Jurkat, Clone E6-1 (cell line): ENCODE data around the gene ZNF17. TPM values are rescaled to one million over a fixed set of nuclear protein-coding genes. Genes with fewer than 3 reads are reported as not detected.
"Not testable (repeated sequence)": the region's sequence is repeated elsewhere in the genome, so short reads cannot be mapped to it uniquely, and the experiment has no call there.

ENCODE experiments used
- DNase-seq: peaks from one replicate; pipeline ENCODE4 v3.0.0-alpha.2; 2011; ENCODE audit warnings: low read depth, low spot score
- H3K4me3 ChIP-seq: 2 replicates; pipeline ENCODE4 v1.5.1; 2011; ENCODE audit warnings: mild to moderate bottlenecking, low read length, control low read depth, moderate library complexity
- polyA plus RNA-seq: library from polyadenylated mRNA; unstranded; fragments of >200 nt; gene quantifications from one replicate; pipeline ENCODE4 v1.2.1, GENCODE V29; 2012; ENCODE audit warnings: missing spikeins; ENCODE audit not compliant: insufficient read length, insufficient read depth

The ZNF17 gene
- 4.5 TPM for polyA plus RNA-seq

DNA sequence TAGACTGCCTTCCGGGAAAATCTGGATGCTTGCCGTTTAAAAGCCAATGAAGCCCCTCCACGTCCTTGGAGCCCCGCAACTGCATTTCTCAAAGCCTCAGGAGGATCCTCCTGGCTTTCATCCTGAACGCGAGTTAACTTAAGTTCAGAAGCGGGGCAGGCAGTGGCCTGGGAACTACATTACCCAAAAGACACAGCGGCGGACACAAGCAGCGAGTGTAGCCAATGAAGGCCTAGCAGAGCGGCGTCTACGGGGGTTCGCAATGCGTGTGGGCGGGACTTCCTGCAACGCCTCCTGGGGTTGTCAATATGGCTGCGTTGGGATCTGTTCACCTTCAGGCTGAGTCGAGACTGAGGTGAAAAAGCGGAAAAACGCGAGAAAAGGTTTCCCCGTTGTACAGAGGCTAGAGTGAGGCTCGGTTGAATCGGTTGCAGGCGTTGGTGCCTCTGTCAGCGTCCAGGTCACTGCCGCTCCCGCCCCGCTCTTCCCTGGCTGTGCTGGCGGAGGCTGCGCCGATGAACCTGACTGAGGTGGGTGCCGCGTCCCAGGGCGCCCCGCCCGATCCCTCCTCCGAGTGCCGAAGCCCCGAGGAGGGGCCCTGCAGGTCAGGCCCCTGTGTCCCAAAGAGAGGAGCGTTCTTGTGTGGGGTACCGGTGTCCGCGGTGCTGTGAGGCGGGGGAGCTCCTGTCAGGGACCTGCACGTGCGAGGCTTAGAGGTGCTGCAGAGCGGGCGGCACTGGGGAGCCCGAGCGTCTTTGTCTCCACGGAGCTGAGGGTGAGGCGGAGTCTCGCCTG lies at the start of gene ZNF17:
Gene ZNF17, plus strand, starts transcription at position 285 of the 795 bp plus-strand sequence. CDS start 2,455 bp downstream, outside the sequence.
- peak; percentile 91 for DNase-seq
- peak within 1 kb of the TSS; percentile 92 for H3K4me3 ChIP-seq

DNA sequence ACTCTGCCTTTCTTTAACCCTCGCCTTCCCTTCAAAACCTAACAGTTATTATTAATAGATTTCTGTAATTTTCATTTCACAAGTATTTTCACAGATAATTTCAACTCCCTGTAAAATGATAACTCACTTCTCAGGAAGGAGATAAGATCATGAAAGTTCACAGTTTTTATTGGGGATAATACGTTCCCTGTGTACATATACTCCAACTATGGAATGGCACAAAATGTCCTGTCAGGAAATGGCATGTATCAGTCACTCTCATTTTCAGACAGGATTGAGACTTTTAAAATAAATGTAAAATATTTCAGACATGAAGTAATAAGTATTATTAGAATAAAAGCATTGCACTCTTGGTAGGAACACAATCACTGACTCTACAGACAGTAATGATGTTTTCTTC lies 48.5 kb upstream of the ZNF17 start:
- DNase-seq, result no peak
- H3K4me3 ChIP-seq, result peak overlapping the region; percentile 91

DNA sequence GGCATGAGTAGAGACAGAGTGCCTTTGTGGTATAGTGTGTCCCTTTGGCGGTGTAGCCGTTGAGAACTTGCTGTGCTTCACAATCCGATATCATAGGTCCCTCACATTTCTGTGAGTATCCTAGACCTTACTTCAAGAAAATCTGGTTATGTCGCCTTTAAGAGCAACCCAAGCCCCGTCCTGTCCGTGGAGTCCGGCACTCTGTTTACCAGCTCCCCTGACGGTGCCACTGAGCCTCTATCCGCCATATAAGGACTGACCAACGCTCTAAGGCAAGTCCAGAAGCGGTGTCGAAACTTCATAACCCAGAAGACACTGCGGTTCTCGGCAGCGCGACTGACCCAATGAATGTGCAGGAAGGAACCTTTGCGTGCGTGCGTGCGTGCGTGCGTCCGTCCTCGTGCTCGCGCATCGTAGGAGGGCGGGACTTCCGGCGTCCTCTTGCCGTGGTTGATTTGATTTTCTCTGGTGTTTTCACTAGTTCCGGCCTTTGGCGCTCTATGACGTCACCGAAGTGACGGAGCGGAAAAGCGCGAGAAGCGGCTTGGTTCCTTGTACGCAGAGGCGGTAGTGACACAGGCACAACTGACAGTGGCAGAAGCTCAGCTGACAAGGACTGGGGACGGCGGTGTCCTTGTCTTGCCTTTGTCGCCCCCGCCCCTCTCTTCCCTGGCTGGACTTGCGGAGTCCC lies 47.8 kb upstream of the ZNF17 start, which contains the start of the genes TRAPPC2B and ZNF547:
Gene TRAPPC2B, plus strand, starts transcription at position 555 of the 691 bp plus-strand sequence. CDS start 1,283 bp downstream, outside the sequence.
Gene ZNF547, plus strand, starts transcription at position 555 of the 691 bp plus-strand sequence. CDS start 5,005 bp downstream, outside the sequence.
- DNase-seq, result peak; percentile 99
- peak within 1 kb of the TSS; percentile 91 for H3K4me3 ChIP-seq

DNA sequence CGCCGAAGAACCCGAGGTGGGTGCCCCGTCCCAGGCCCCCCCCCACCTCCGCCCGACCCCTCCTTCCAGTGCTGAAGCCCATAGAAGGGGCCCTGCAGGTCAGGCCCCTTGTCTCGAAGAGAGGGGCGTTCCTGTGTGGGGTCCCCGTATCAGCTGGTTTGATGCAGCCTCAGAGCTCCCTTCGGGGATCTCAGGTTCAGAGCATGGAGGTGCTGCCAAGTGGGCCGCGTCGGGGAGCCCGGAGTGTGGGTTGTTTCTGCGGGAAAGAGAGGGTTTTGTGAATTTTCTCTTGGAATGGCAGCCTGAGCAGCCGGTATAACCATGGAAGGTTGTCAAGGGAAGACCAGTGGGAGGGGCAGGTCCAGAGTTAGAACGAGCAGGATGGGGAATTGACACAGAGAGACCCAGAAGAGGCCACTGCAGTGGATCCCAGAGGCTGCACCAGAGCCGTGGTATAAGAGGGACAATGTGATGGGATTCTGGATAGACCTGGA lies 47.2 kb upstream of the ZNF17 start:
- H3K4me3 ChIP-seq, result peak overlapping the region; percentile 91
- no peak for DNase-seq

DNA sequence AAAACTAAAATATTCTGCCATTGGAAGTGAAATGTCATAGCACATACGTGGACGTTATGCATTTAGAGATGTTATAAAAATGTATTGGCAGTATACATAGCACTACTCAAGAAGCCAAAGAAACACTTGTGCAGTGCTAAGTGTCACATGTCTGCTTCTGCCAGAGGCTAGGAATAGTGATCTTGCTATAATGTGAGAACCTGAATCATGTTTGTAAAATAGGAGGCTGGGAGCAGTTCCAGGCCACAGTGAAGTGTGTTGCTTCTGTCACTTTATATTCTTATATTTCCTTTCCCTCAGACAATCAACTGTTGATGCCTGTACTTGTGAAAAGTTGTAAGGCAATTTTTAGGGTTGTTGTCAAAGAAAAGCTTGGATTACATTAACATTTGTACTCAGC lies 44.2 kb upstream of the ZNF17 start:
- no peak for DNase-seq
- no peak overlapping the region for H3K4me3 ChIP-seq

DNA sequence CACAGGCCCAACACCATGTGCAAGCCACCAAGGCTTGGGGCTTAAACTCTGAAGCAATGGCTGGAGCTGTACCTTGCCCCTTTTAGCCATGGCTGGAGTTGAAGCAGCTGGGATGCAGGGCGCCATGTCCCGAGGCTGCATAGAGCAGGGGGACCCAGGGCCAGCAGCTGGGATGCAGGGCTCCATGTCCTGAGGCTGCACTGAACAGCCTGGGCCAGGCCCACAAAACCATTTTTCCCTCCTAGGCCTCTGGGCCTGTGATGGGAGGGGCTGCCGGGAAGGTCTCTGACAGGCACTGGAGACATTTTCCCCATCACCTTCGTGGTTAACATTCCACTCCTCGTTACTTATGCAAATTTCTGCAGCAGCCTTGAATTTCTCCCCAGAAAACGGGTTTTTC lies 36.8 kb upstream of the ZNF17 start:
- DNase-seq, result no peak

DNA sequence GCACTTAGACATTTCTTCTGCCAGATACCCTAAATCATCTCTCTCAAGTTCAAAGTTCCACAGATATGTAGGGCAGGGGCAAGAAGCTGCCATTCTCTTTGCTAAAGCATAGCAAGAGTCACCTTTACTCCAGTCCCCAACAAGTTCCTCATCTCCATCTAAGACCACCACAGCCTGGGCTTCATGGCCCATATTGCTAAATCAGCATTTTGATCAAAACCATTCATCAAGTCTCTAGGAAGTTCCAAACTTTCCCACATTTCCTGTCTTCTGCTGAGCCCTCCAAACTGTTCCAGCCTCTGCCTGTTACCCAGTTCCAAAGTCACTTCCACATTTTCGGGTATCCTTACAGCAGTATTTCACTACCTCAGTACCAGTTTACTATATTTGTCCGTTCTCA lies 36.3 kb upstream of the ZNF17 start:
- not testable (repeated sequence) for H3K4me3 ChIP-seq, DNase-seq

More for the DNA sequence above, 36.8 kb upstream of the ZNF17 start:
- H3K4me3 ChIP-seq, result no peak overlapping the region

DNA sequence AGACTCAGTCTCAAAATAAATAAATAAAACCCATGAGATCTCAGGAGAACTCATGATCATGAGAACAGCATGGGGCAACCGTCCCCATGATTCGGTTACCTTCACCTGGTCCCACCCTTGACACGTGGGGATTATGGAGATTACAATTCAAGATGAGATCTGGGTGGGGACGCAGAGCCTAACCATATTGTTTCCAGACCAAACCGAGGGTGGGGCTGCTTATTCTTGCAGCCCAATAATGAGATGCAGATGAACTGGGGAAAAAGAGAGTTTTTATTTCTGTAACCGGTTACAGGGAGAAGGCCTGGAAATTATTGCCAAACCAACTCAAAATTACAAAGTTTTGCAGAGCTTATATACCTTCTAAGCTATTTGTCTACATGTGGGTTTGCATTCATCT lies 34.8 kb upstream of the ZNF17 start:
- no peak overlapping the region for H3K4me3 ChIP-seq
- DNase-seq, result no peak

DNA sequence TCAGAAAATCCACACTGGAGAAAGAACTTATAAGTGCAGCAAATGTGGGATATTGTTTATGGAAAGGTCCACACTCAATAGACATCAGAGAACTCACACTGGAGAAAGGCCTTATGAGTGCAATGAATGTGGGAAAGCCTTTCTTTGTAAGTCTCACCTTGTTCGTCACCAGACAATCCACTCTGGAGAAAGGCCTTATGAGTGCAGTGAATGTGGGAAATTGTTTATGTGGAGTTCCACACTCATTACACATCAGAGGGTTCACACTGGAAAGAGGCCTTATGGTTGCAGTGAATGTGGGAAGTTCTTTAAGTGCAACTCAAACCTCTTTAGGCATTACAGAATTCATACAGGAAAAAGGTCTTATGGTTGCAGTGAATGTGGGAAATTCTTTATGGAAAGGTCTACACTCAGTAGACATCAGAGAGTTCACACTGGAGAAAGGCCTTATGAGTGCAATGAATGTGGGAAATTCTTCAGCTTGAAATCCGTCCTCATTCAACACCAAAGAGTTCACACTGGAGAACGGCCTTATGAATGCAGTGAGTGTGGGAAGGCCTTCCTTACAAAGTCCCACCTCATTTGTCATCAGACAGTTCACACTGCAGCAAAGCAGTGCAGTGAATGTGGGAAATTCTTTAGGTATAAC lies 33.3 kb upstream of the ZNF17 start:
- no peak overlapping the region for H3K4me3 ChIP-seq
- DNase-seq, result no peak

DNA sequence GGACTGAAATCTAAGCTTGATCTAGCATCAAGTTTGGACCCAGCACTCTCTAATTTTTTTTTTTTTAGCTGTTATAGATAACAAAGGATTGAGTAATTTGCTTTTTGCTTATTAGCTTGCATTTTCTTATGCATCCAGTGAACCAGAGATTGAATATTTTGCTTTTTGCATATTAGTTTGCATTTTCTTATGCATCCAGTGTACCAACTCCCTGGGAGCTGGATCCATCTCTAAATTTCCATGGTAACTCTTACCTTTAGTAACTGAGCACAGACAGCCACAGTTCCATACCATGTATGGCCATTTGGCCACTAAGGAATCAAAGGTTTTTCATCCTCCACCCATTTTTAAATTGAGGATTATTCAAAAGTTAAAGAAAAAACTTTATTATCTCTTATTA lies 30.0 kb upstream of the ZNF17 start:
- no peak overlapping the region for H3K4me3 ChIP-seq
- DNase-seq, result no peak

DNA sequence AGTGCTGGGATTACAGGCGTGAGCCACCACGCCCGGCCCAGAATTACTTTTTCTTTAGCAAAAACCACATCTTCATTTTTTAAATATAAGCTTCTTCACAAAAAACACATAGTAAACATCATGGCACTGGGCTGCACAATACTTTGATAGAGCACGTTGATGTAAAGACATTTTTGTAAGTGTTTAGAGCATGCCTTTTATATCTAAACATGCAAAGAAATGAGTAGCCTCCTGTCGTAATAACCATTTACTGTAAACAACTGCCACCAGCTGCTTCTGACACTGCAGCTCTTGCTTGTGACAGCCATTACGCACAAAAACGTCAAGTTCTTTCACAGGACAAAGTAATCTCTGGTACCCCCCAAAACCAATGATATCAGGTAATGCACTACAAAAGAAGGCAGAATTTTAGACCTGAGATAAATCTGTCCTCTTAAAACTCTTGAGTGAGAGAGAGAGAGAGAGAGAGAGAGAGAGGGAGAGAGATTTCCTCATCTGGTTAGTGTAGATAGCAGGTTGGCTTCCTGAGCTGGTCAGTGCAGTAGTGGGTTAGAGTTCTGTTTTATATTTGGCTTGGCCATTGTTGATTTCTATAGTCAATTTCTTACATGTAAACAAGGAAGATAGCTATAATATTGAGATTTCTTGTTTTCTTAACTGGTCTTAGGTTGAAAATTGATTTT lies 28.0 kb upstream of the ZNF17 start:
- no peak for DNase-seq
- H3K4me3 ChIP-seq, result no peak overlapping the region

DNA sequence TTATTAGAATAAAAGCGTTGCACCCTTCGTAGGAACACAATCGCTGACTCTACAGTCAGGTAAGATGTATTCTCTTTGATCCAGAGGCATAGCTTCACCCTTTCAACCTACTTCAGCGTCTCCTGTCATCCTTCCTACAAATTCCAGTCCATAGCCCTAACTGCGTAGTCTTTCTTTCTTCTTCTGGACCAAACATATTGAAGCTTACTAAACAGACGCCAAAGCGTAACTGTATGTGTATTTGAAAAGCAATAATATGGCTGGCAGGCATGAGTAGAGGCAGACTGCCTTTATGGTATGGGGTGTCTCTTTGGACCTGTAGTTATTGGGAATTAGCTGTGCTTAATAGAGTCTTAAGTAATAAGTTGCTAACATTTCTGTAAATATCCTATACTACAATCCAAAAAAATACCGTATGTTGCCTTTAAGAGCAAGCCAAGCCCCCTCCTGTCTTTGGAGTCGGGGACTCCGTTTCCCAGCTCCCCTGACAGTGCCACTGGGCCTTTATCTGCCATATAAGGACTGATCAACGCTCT lies 21.7 kb upstream of the ZNF17 start:
- peak overlapping the region; percentile 96 for H3K4me3 ChIP-seq
- no peak for DNase-seq

DNA sequence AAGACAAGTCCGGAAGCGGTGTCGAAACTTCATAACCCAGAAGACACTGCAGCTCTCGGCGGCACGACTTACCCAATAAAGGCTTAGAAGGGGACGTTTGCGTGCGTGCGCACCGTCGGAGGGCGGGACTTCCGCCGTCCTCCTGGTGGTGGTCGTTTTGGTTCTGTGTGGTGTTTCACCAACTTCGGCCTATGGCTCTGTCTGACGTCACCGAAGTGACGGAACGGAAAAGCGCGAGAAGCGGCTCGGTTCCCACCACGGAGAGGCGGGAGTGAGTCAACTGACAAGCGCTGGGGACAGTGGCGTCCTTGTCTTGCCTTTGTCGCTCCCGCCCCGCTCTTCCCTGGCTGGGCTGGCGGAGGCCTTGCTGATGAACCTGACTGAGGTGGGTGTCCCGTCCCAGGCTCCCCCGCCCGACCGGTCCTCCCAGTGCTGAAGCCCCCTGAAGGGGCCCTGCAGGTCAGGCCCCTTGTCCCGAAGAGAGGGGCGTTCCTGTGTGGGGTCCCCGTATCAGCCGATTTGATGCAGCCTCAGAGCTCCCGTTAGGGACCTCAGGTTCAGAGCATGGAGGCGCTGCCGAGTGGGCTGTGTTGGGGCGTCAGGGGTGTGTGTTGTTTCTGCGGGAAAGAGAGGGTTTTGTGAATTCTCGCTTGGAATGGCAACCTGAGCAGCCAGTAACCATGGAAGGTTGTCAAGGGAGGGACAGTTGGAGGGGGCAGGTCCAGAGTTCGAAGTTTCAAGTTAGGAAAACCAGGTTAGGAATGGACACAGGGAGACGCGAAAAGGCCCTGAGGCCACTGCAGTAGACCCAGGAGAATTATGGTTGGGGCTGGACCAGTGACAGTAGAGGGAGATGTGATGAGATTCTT lies 21.0 kb upstream of the ZNF17 start, which contains the start of gene ZNF548:
Gene ZNF548, plus strand, starts transcription at position 125 of the 869 bp plus-strand sequence. Its CDS starts 246 bp downstream, at position 371.
- peak; percentile 99 for DNase-seq
- peak within 1 kb of the TSS; percentile 96 for H3K4me3 ChIP-seq

DNA sequence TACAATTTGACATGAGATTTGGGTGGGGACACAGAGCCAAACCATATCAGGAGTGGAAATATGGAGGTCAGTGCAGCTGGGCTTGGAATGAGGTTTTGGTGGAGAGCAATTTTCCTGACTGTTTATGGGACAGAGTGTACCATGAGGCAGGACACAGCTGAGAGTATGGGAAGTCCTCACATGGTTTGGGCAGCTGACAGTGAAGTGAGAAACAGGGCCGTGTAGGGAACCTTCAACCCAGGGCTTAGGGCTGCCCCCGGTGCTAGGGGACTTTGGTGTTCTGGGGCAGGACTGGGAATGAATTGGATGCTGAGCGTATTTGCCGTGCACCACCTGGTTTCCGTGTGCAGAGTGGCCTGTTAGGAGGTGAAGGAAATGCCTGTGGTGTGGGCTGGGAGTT lies 15.3 kb upstream of the ZNF17 start:
- DNase-seq, result no peak
- no peak overlapping the region for H3K4me3 ChIP-seq

DNA sequence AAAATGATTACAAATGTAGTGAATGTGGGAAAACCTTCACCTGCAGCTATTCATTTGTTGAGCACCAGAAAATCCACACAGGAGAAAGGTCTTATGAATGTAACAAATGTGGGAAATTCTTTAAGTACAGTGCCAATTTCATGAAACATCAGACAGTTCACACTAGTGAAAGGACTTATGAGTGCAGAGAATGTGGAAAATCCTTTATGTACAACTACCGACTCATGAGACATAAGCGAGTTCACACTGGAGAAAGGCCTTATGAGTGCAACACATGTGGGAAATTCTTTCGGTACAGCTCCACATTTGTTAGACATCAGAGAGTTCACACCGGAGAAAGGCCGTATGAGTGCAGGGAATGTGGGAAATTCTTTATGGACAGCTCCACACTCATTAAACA lies 12.1 kb upstream of the ZNF17 start:
- DNase-seq, result no peak
- no peak overlapping the region for H3K4me3 ChIP-seq

DNA sequence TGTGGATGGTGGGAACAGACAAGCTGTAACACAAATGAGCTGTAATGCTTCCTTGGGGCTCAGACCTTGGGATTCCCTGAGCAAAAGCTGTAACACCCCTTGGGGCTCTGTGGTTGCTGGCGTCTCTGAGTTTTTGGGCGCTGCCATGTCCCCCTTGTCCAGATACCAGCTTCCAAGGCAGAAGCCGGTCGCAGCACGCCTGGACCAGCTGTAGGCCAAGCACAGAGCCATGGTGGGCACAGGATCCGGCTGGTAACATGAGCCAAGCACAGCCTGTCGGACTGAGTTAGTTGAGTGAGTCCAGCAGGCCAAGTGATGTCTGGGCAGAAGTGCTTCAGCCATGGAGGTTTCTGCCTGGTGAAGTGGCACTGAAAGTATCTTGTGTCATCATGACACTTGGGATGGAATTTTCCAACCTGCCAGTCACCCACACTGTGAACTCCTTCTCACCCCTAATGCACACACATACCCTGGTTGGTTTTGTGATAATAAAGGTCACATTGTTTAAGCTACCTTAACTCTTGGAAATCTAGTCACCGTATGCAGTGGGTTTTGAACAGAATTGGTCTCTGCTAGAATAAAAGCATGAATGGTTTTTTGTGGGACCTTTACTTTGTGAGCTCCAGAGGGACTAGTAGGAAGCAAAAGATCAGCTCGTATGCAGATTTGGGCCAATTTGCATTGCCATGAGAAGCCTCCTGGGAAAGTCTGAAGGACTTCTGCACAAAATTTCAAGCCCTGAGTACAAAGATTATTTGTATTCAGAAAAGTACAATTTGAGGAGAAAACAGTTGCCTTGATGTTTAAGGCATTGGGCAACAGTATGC lies 7.0 kb upstream of the ZNF17 start:
- H3K4me3 ChIP-seq, result no peak overlapping the region
- no peak for DNase-seq
